H1 (cell line): ENCODE results near the gene BAZ2B. TPM values are rescaled to one million over a fixed set of nuclear protein-coding genes. Genes with fewer than 3 reads are reported as not detected.

Experiments
- CHD1 ChIP-seq: IDR thresholded peaks from 2 replicates; pipeline ENCODE4 v1.6.1; 2012; ENCODE audit warnings: low read depth, low read length, improper control_type of control experiment
- SAP30 ChIP-seq: fragments of 300-600 bp; sonication (generic); IDR thresholded peaks from 2 replicates; pipeline ENCODE4 v1.7.1; 2012; ENCODE audit warnings: low read length, moderate library complexity, mild to moderate bottlenecking, inconsistent platforms; ENCODE audit not compliant: insufficient read depth, insufficient replicate concordance
- polyA plus RNA-seq, 7 experiments: library from polyadenylated mRNA; depleted of rRNA in 3 of 7; stranded (reverse) in 5 of 7; unstranded in 2 of 7; fragments of >200 nt in 5 of 7; fragments of 200-250 nt in 2 of 7; gene quantifications; 1 replicate in 5 of 7; 2 replicates in 1 of 7; 4 replicates in 1 of 7; pipeline versions ENCODE4 v1.2.1 to v1.2.3, GENCODE V29; 2011 to 2013; ENCODE audit warnings: missing spikeins in 2 of 7, mixed read lengths in 2 of 7
- total RNA-seq: library from RNA; stranded (reverse); fragmentation: NEBNext Ultra II Directional; extraction: Animal tissue kit (Norgen Biotek cat#: 25700); gene quantifications from 2 replicates; pipeline ENCODE4 v1.2.1, GENCODE V29; 2021

The BAZ2B gene
- total and polyA plus RNA-seq, 2 of the 8 experiments (the other 6 are each of a cell fraction or from before 2014, with no cell fraction given): 15.2 to 46.3 TPM

DNA sequence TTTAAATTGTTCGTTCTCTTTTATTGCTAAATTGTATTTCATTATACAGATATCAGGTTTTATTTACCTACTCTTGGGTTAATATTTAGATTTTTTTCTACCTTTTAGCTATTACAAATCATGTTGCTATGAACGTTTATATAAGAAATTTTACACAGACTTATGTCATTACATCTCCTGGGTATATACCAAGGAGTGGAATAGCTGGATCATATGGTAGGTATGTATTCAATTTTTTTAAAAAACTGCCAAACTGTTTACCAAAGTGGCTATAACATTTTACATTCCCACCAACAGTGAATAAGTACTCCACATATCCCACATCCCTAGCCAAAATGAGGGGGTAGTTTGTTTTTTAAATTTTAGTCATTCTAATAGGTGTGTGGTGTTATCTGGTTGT, 32.3 kb upstream of the BAZ2B start (continued):
- no peak for TF ChIP-seq CHD1
- TF ChIP-seq SAP30: no peak
- TF ChIP-seq, all 59 proteins: peak for 0
